ENCODE data around the gene IL18BP. TPM values are rescaled to one million over a fixed set of nuclear protein-coding genes. Genes with fewer than 3 reads are reported as not detected.

IL18BP gene
- total and polyA plus RNA-seq, 2 donors (not counting 1 experiment from before 2014, with no cell fraction given): 25.9 to 37.3 TPM

- Mint-ChIP-seq H3K27ac (no peak overlapping the region), H3K4me1 (peaks cover 15% of the 10 kb centered on the region), H3K4me3 (no peak overlapping the region), H3K9me3 (ENCODE audit: insufficient read depth) (no peaks in the 10 kb centered on the region), H3K27me3 (no peaks in the 10 kb centered on the region)
- Histone ChIP-seq H4K20me1 (ENCODE audit: control insufficient read depth, insufficient read depth, low read length, poor library complexity, severe bottlenecking) (no peaks in the 10 kb centered on the region), H3K4me2 (replicated peaks; ENCODE audit: low read depth, low read length, poor library complexity, severe bottlenecking) (no peak overlapping the region), H3K27ac (ENCODE audit: low read length in 2 of 2) (no peak overlapping the region), H3K9me3 (ENCODE audit: control extremely low read depth in 1 of 3, control insufficient read depth in 2 of 3, insufficient read depth in 1 of 3, low read length in 2 of 3) (no peaks in the 10 kb centered on the region), H3K4me3 (ENCODE audit: control extremely low read depth in 1 of 5, extremely low read depth in 1 of 5, insufficient read depth in 1 of 5, low read depth in 2 of 5, low read length in 4 of 5) (no peak overlapping the region), H2AFZ (ENCODE audit: insufficient read depth, low read depth, low read length, poor library complexity, severe bottlenecking) (no peak overlapping the region), H3K9ac (ENCODE audit: low read length) (no peak overlapping the region), H3K27me3 (replicated peaks in 1 of 4; ENCODE audit: control extremely low read depth in 1 of 4, control insufficient read depth in 3 of 4, insufficient read depth in 4 of 4, low read length in 3 of 4) (no peaks in the 10 kb centered on the region), H3K79me2 (ENCODE audit: control insufficient read depth, insufficient read depth, low read length) (peaks cover 19% of the 10 kb centered on the region), H3K36me3 (replicated peaks in 1 of 2; ENCODE audit: control extremely low read depth in 1 of 2, control insufficient read depth in 1 of 2, extremely low read depth in 1 of 2, insufficient read depth in 2 of 2, low read length in 1 of 2) (peaks cover 3 to 39% of the 10 kb centered on the region in 2 experiments), H3K4me1 (ENCODE audit: control insufficient read depth in 2 of 2, insufficient read depth in 2 of 2, low read length in 2 of 2) (peaks cover 5 to 7% of the 10 kb centered on the region in 2 donors)
- no peak for TF ChIP-seq CTCF (IDR thresholded peaks at IDR 0.05)
- TF ChIP-seq EZH2 (IDR thresholded peaks at IDR 0.05; ENCODE audit: borderline replicate concordance, insufficient read depth, low read depth, low read length, poor library complexity, severe bottlenecking): no peak
- ATAC-seq (ENCODE audit: low read depth): no peak
- POLR2A ChIA-PET: no interaction called here
- CTCF ChIA-PET: interaction anchor here (1.2 kb wide), 2 partner anchors 12 to 14 kb away, joined by 3 read pairs; no protein-coding TSS in a partner anchor
- intact Hi-C loops (cut with micrococcal nuclease): no loop called here
- DNase-seq: no peak
- 95% methylated on average over 4 of the region's 4 CpGs for WGBS (ENCODE audit: insufficient coverage)
Observed at GRCh38 chr11:71964641-71965040, 34.1 kb upstream of the IL18BP start.

DNA sequence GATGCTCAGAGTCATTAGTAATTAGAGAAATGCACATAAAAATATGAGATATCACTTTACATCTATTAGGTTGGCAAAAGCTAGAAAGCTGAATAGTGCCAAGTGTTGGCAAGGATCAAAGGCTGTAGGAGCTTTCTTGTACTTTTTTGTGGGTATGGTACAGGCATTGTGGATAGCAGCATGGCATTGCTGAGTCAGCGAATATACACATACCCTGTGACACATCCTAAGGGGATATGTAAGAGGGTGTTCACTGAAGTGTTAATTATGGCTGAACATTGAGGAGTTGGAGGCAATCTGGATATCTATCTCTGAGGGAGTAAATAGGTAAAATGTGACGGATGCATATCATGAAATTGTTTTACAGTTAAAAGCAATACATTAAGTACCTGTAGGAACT, 27.0 kb upstream of the IL18BP start:
- peaks cover 27% of the 10 kb centered on the region for H3K79me2 ChIP-seq (ENCODE audit: control insufficient read depth, insufficient read depth, low read length)
- POLR2A ChIA-PET: no interaction called here

More for the DNA sequence above, 27.0 kb upstream of the IL18BP start:
- CTCF ChIA-PET: no interaction called here
- Mint-ChIP-seq H3K27ac (no peak overlapping the region), H3K4me1 (peaks cover 2% of the 10 kb centered on the region), H3K4me3 (no peak overlapping the region), H3K9me3 (ENCODE audit: insufficient read depth) (no peaks in the 10 kb centered on the region), H3K27me3 (no peaks in the 10 kb centered on the region)
- WGBS (ENCODE audit: insufficient coverage): no CpG with 5 or more reads among the region's 2 CpGs
- H3K4me1 ChIP-seq (ENCODE audit: control insufficient read depth in 2 of 2, insufficient read depth in 2 of 2, low read length in 2 of 2): peaks cover 0 to under 1% of the 10 kb centered on the region in 2 donors
- H3K4me2 ChIP-seq (replicated peaks; ENCODE audit: low read depth, low read length, poor library complexity, severe bottlenecking): no peak overlapping the region
- no peak overlapping the region for H3K9ac ChIP-seq (ENCODE audit: low read length)
- DNase-seq: no peak
- no peak overlapping the region for H3K27ac ChIP-seq (ENCODE audit: low read length in 2 of 2)
- intact Hi-C loops (cut with micrococcal nuclease): no loop called here
- no peaks in the 10 kb centered on the region for H3K27me3 ChIP-seq (replicated peaks in 1 of 4; ENCODE audit: control extremely low read depth in 1 of 4, control insufficient read depth in 3 of 4, insufficient read depth in 4 of 4, low read length in 3 of 4)
- H2AFZ ChIP-seq (ENCODE audit: insufficient read depth, low read depth, low read length, poor library complexity, severe bottlenecking): no peak overlapping the region
- no peak for TF ChIP-seq CTCF (IDR thresholded peaks at IDR 0.05)
- no peak for TF ChIP-seq EZH2 (IDR thresholded peaks at IDR 0.05; ENCODE audit: borderline replicate concordance, insufficient read depth, low read depth, low read length, poor library complexity, severe bottlenecking)
- no peaks in the 10 kb centered on the region for H3K9me3 ChIP-seq (ENCODE audit: control extremely low read depth in 1 of 3, control insufficient read depth in 2 of 3, insufficient read depth in 1 of 3, low read length in 2 of 3)
- no peak for ATAC-seq (ENCODE audit: low read depth)
- no peak overlapping the region for H3K4me3 ChIP-seq (ENCODE audit: control extremely low read depth in 1 of 5, extremely low read depth in 1 of 5, insufficient read depth in 1 of 5, low read depth in 2 of 5, low read length in 4 of 5)
- no peaks in the 10 kb centered on the region for H4K20me1 ChIP-seq (ENCODE audit: control insufficient read depth, insufficient read depth, low read length, poor library complexity, severe bottlenecking)
- peaks cover 5 to 35% of the 10 kb centered on the region in 2 experiments for H3K36me3 ChIP-seq (replicated peaks in 1 of 2; ENCODE audit: control extremely low read depth in 1 of 2, control insufficient read depth in 1 of 2, extremely low read depth in 1 of 2, insufficient read depth in 2 of 2, low read length in 1 of 2)

Data from B cell (primary cell).